Urothelium cell line (cell line): Measurements from ENCODE around the gene CRIM1.

Experiments used
- DNase-seq: peaks from one replicate; pipeline ENCODE4 v3.0.0; 2011; ENCODE audit warnings: low spot score, mixed read lengths
- FAIRE-seq: peaks from 2 replicates; lab custom pipeline; 2011; peaks lifted over from hg19 to GRCh38; lab: Jason Lieb, UNC

Gene CRIM1

GRCh38 chr2:36393738-36394256 lies 38.2 kb downstream of the CRIM1 start:
- no peak for FAIRE-seq
- DNase-seq: no peak

- FAIRE-seq (no peak), DNase-seq (no peak)
Observed at GRCh38 chr2:36394804-36395203, 39.2 kb downstream of the CRIM1 start.

GRCh38 chr2:36395866-36396265 lies 40.3 kb downstream of the CRIM1 start:
- no peak for DNase-seq
- FAIRE-seq: no peak

- FAIRE-seq (no peak), DNase-seq (no peak)
Observed at GRCh38 chr2:36396878-36397539, 41.4 kb downstream of the CRIM1 start.

- FAIRE-seq (no peak), DNase-seq (no peak)
Observed at GRCh38 chr2:36397728-36398413, 42.3 kb downstream of the CRIM1 start.

GRCh38 chr2:36399050-36399449 lies 43.5 kb downstream of the CRIM1 start:
- DNase-seq (no peak), FAIRE-seq (no peak)

GRCh38 chr2:36403675-36404230 lies 48.2 kb downstream of the CRIM1 start:
- DNase-seq: peak; percentile 59
- FAIRE-seq: peak; percentile 59

- FAIRE-seq: no peak
- no peak for DNase-seq
Observed at GRCh38 chr2:36404318-36404717, 48.7 kb downstream of the CRIM1 start.

GRCh38 chr2:36404754-36405153 lies 49.2 kb downstream of the CRIM1 start:
- FAIRE-seq: no peak
- DNase-seq: no peak

- FAIRE-seq (no peak), DNase-seq (no peak)
Observed at GRCh38 chr2:36405183-36405582, 49.6 kb downstream of the CRIM1 start.

- DNase-seq (no peak), FAIRE-seq (no peak)
Observed at GRCh38 chr2:36406296-36406695, 50.7 kb downstream of the CRIM1 start.

GRCh38 chr2:36407413-36407812 lies 51.8 kb downstream of the CRIM1 start:
- no peak for FAIRE-seq

GRCh38 chr2:36408198-36408703 lies 52.7 kb downstream of the CRIM1 start:
- no peak for FAIRE-seq
- no peak for DNase-seq

More at GRCh38 chr2:36407413-36407812, 51.8 kb downstream of the CRIM1 start:
- no peak for DNase-seq

GRCh38 chr2:36409335-36409734 lies 53.8 kb downstream of the CRIM1 start:
- FAIRE-seq: no peak
- DNase-seq: no peak

GRCh38 chr2:36409935-36410334 lies 54.4 kb downstream of the CRIM1 start:
- no peak for DNase-seq
- FAIRE-seq: no peak

- DNase-seq (no peak), FAIRE-seq (no peak)
Observed at GRCh38 chr2:36410681-36411080, 55.1 kb downstream of the CRIM1 start.

- FAIRE-seq: no peak
- DNase-seq: no peak
Observed at GRCh38 chr2:36411962-36412444, 56.4 kb downstream of the CRIM1 start.

- FAIRE-seq: no peak
- no peak for DNase-seq
Observed at GRCh38 chr2:36413218-36413617, 57.6 kb downstream of the CRIM1 start.

- FAIRE-seq: no peak
- no peak for DNase-seq
Observed at GRCh38 chr2:36414307-36414706, 58.7 kb downstream of the CRIM1 start.

GRCh38 chr2:36415381-36416022 lies 59.9 kb downstream of the CRIM1 start:
- FAIRE-seq (no peak), DNase-seq (no peak)
